SK-N-SH treated with all-trans-retinoic acid at 6 μM for 48 hours (cell line): ENCODE data around the gene DOC2B.

Experiments used
- CREB5 ChIP-seq: fragments of 250-450 bp; sonication (Bioruptor Pico); IDR thresholded peaks from 2 replicates; pipeline ENCODE4 v1.5.1; 2020; ENCODE audit warnings: low read depth, mild to moderate bottlenecking, moderate library complexity
- CSRNP3 ChIP-seq: fragments of 250-450 bp; sonication (Bioruptor Pico); IDR thresholded peaks from 2 replicates; pipeline ENCODE4 v1.5.1; 2021; ENCODE audit warnings: mild to moderate bottlenecking, moderate library complexity
- PATZ1 ChIP-seq: fragments of 250-450 bp; sonication (Bioruptor Pico); IDR thresholded peaks from 2 replicates; pipeline ENCODE4 v1.8.0; 2020; ENCODE audit warnings: mild to moderate bottlenecking, moderate library complexity, borderline replicate concordance
- PPARA ChIP-seq: fragments of 250-450 bp; sonication (Bioruptor Pico); IDR thresholded peaks from 2 replicates; pipeline ENCODE4 v1.5.0; 2020; ENCODE audit warnings: mild to moderate bottlenecking, borderline replicate concordance
- RARB ChIP-seq: fragments of 250-450 bp; sonication (Bioruptor Pico); IDR thresholded peaks from 2 replicates; pipeline ENCODE4 v1.8.0; 2021; ENCODE audit warnings: mild to moderate bottlenecking, moderate library complexity
- ZC3H10 ChIP-seq: fragments of 250-450 bp; sonication (Bioruptor Pico); IDR thresholded peaks from 2 replicates; pipeline ENCODE4 v1.5.1; 2021; ENCODE audit warnings: mild to moderate bottlenecking, moderate library complexity
- ZFP3 ChIP-seq: fragments of 250-450 bp; sonication (Bioruptor Pico); IDR thresholded peaks from 2 replicates; pipeline ENCODE4 v1.5.0; 2020; ENCODE audit warnings: mild to moderate bottlenecking, moderate library complexity
- ZNF565 ChIP-seq: fragments of 450-650 bp; formaldehyde crosslinking; conservative IDR thresholded peaks from 2 replicates; pipeline ENCODE4 v1.5.0; 2020; ENCODE audit warnings: low read depth, mild to moderate bottlenecking, moderate library complexity
- ZNF70 ChIP-seq: fragments of 450-650 bp; formaldehyde crosslinking; IDR thresholded peaks from 2 replicates; pipeline ENCODE4 v1.5.0; 2020; ENCODE audit warnings: mild to moderate bottlenecking, moderate library complexity

DNA sequence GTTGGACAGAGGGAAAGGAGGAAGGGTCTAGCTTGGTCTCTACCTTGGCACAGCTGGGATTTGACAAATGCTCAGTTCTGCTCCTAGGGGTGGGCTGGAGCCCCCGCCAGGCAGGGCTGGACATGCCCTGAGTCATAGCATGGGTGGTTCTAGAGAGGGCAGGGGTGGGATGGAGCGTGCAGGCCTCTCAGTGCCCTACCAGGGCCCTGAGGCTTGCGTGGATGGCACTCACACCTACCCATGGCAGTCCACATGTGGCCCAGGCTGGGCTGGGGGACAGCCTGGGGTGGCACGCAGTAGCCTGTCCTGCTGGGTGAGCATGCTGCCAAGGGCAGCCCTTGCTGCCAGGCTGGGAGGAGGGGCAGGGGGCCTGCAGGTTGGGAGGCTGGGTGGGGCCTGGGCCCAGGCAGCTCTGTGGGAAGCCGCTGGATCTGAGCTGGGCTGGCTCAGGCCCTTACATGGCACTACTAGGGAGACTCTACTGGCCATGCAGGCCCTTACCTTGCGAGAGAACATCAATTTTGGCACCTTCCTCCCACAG is 11.2 kb downstream of the DOC2B start:
- TF ChIP-seq CREB5 (no peak), CSRNP3 (CRISPR knock-in tag) (no peak), PPARA (CRISPR knock-in tag) (no peak), ZFP3 (CRISPR knock-in tag) (no peak), PATZ1 (CRISPR knock-in tag) (no peak), ZNF70 (CRISPR knock-in tag) (no peak), RARB (CRISPR knock-in tag) (no peak), ZC3H10 (no peak), ZNF565 (no peak)
